NCI-H2227 treated with DMSO at 0.1 percent for 48 hours (cell line): Measurements from ENCODE around the gene EIF2S3.
"Not testable (repeated sequence)": the region's sequence is repeated elsewhere in the genome, so short reads cannot be mapped to it uniquely, and the experiment has no call there.

Experiments used
- DNase-seq: peaks from one replicate; lab custom pipeline; 2025; lab: John Stamatoyannopoulos, UW

Gene EIF2S3

GRCh38 chrX:24054182-24055042 is at the start of gene EIF2S3:
Gene EIF2S3, plus strand, starts transcription at chrX:24054956. Its CDS starts 13 bp downstream, at chrX:24054969.
- DNase-seq: peak; percentile 99

- no peak for DNase-seq
Observed at GRCh38 chrX:24005028-24005427, 49.7 kb upstream of the EIF2S3 start.

GRCh38 chrX:24005867-24006266 is 48.9 kb upstream of the EIF2S3 start:
- no peak for DNase-seq

- DNase-seq: no peak
Observed at GRCh38 chrX:24012266-24012665, 42.5 kb upstream of the EIF2S3 start.

- no peak for DNase-seq
Observed at GRCh38 chrX:24014388-24015018, 40.3 kb upstream of the EIF2S3 start.

GRCh38 chrX:24017674-24018073 is 37.1 kb upstream of the EIF2S3 start:
- no peak for DNase-seq

GRCh38 chrX:24018809-24019208 is 35.9 kb upstream of the EIF2S3 start:
- no peak for DNase-seq

GRCh38 chrX:24019448-24019847 is 35.3 kb upstream of the EIF2S3 start:
- DNase-seq: no peak

GRCh38 chrX:24020306-24020876 is 34.4 kb upstream of the EIF2S3 start:
- no peak for DNase-seq

GRCh38 chrX:24023544-24023943 is 31.2 kb upstream of the EIF2S3 start:
- DNase-seq: no peak

- peak; percentile 42 for DNase-seq
Observed at GRCh38 chrX:24023972-24024669, 30.6 kb upstream of the EIF2S3 start.

- peak; percentile 90 for DNase-seq
Observed at GRCh38 chrX:24024819-24025740, 29.7 kb upstream of the EIF2S3 start.

- DNase-seq: peak; percentile 79
Observed at GRCh38 chrX:24025741-24026403, 28.9 kb upstream of the EIF2S3 start.

GRCh38 chrX:24026432-24026831 is 28.3 kb upstream of the EIF2S3 start:
- peak; percentile 73 for DNase-seq

GRCh38 chrX:24027086-24027485 is 27.7 kb upstream of the EIF2S3 start, which contains the start of gene KLHL15:
Gene KLHL15, minus strand, starts transcription at chrX:24027186. Its CDS starts 20,493 bp downstream, at chrX:24006693.
- no peak for DNase-seq

GRCh38 chrX:24027985-24028384 is 26.8 kb upstream of the EIF2S3 start:
- no peak for DNase-seq

- no peak for DNase-seq
Observed at GRCh38 chrX:24030597-24030996, 24.2 kb upstream of the EIF2S3 start.

GRCh38 chrX:24034485-24034884 is 20.3 kb upstream of the EIF2S3 start:
- DNase-seq: no peak

- DNase-seq: no peak
Observed at GRCh38 chrX:24037729-24038128, 17.0 kb upstream of the EIF2S3 start.

- DNase-seq: not testable (repeated sequence)
Observed at GRCh38 chrX:24046060-24046459, 8.7 kb upstream of the EIF2S3 start.

GRCh38 chrX:24049643-24050042 is 5.1 kb upstream of the EIF2S3 start:
- DNase-seq: not testable (repeated sequence)
